Measurements from ENCODE around the gene OPN5. TPM values are rescaled to one million over a fixed set of nuclear protein-coding genes. Genes with fewer than 3 reads are reported as not detected.

The OPN5 gene
- total and polyA plus RNA-seq, 2 experiments from 2014 or later, result not detected

- no peak for DNase-seq (ENCODE audit: low spot score)
- H3K79me2 ChIP-seq (replicated peaks; ENCODE audit: insufficient read depth), result no peaks in the 10 kb centered on the region
- Mint-ChIP-seq H3K27ac (no peak overlapping the region), H3K4me1 (no peaks in the 10 kb centered on the region), H3K4me3 (no peak overlapping the region), H3K36me3 (ENCODE audit: low read depth) (no peaks in the 10 kb centered on the region; the same call in 2 of the 3 replicates), H3K27me3 (ENCODE audit: insufficient read depth, low read depth, poor library complexity) (no peaks in the 10 kb centered on the region), H3K9me3 (no peaks in the 10 kb centered on the region)
- H3K9me2 ChIP-seq (ENCODE audit: insufficient read depth), result no peaks in the 10 kb centered on the region
- TF ChIP-seq ZNF462 (CRISPR knock-in tag; IDR thresholded peaks at IDR 0.05), result no peak
- TF ChIP-seq ZNF331 (CRISPR knock-in tag; IDR thresholded peaks at IDR 0.05; ENCODE audit: low read depth), result no peak
- no peak for TF ChIP-seq JUNB (IDR thresholded peaks at IDR 0.05; ENCODE audit: unreplicated experiment)
- TF ChIP-seq REST (IDR thresholded peaks at IDR 0.05; ENCODE audit: unreplicated experiment), result no peak
- no peak for TF ChIP-seq NANOG (IDR thresholded peaks at IDR 0.05; ENCODE audit: borderline replicate concordance)
- no peak for TF ChIP-seq EZH2 (IDR thresholded peaks at IDR 0.05; ENCODE audit: low read depth, unreplicated experiment)
- no peak for TF ChIP-seq CTCF (conservative IDR thresholded peaks at IDR 0.05; ENCODE audit: low read depth in 2 of 2)
- TF ChIP-seq ZNF114 (CRISPR knock-in tag; IDR thresholded peaks at IDR 0.05), result no peak
- no peak for TF ChIP-seq POLR2AphosphoS5 (IDR thresholded peaks at IDR 0.05; ENCODE audit: low read depth)
- no peak overlapping the region for H3K27ac ChIP-seq (ENCODE audit: low read depth)
- H3K4me2 ChIP-seq, result no peak overlapping the region
- no peaks in the 10 kb centered on the region for H3K4me1 ChIP-seq (ENCODE audit: insufficient read depth)
- H2AFZ ChIP-seq, result no peak overlapping the region
- no peak overlapping the region for H3K4me3 ChIP-seq
- no peaks in the 10 kb centered on the region for H4K20me1 ChIP-seq (replicated peaks; ENCODE audit: insufficient read depth)
- ATAC-seq, result no peak
- H3F3A ChIP-seq (replicated peaks; ENCODE audit: low read depth), result no peaks in the 10 kb centered on the region
- H3K36me3 ChIP-seq (ENCODE audit: insufficient read depth), result no peaks in the 10 kb centered on the region
- no peaks in the 10 kb centered on the region for H3K27me3 ChIP-seq (ENCODE audit: insufficient read depth)
These were observed 9.5 kb upstream of the OPN5 start for GRCh38 chr6:47772359-47772758.

Measured in GM23338 (cell line).